Stimulated activated CD4-positive, alpha-beta T cell treated with anti-CD3 and anti-CD28 coated beads, Interleukin-2, amount 100 ng/mL, for 48 hours (primary cell): ENCODE results near the gene KIF17.

Source experiments
- DNase-seq, 2 donors: peaks; one replicate each; pipeline ENCODE4 v3.0.0-alpha.2; 2020

Gene KIF17

GRCh38 chr1:20616847-20617487, 100.8 kb downstream of the KIF17 start:
- no peak for DNase-seq

- no peak for DNase-seq
Observed at GRCh38 chr1:20615946-20616846, 101.6 kb downstream of the KIF17 start.

GRCh38 chr1:20614131-20614579, 103.7 kb downstream of the KIF17 start:
- DNase-seq, result no peak
